Upper lobe of right lung (tissue), 1 donor: ENCODE results near the gene SMAD7. TPM values are rescaled to one million over a fixed set of nuclear protein-coding genes. Genes with fewer than 3 reads are reported as not detected.

Experiments used
- ATAC-seq: fragments of 200-7000 bp; cut with Tn5 transposase; one replicate; pipeline ENCODE4 v1.9.1; 2020; ENCODE audit warnings: mild to moderate bottlenecking, moderate library complexity
- DNase-seq: peaks from one replicate; pipeline ENCODE4 v3.0.0-alpha.2; 2020
- H3K27ac ChIP-seq: fragments of 200-600 bp; one replicate; pipeline ENCODE4 v1.8.0; 2022
- H3K27me3 ChIP-seq: fragments of 200-600 bp; one replicate; pipeline ENCODE4 v1.8.0; 2022; ENCODE audit warnings: mild to moderate bottlenecking
- H3K36me3 ChIP-seq: fragments of 200-600 bp; one replicate; pipeline ENCODE4 v1.8.0; 2022
- H3K4me1 ChIP-seq: fragments of 200-600 bp; one replicate; pipeline ENCODE4 v1.8.0; 2022
- H3K4me3 ChIP-seq: fragments of 200-600 bp; one replicate; pipeline ENCODE4 v1.8.0; 2022; ENCODE audit warnings: mild to moderate bottlenecking
- H3K9me3 ChIP-seq: fragments of 200-600 bp; one replicate; pipeline ENCODE4 v1.8.0; 2022
- intact Hi-C: fragments of 100-400 bp; cut with DNase I; formaldehyde crosslinking; loops from one replicate; pipeline ENCODE4 v1.11.0; 2022
- total RNA-seq: library from RNA; stranded (reverse); fragmentation: NEBNext Ultra II Directional; extraction: Animal tissue kit (Norgen Biotek cat#: 25700); gene quantifications from one replicate; pipeline ENCODE4 v1.2.1, GENCODE V29; 2021
- TF ChIP-seq, protein P1 (sequence below): fragments of 200-600 bp; IDR thresholded peaks from one replicate; pipeline ENCODE4 v1.8.0; 2022; ENCODE audit warnings: antibody characterized with exemption
- donor health status: DM: no; HTN: yes; CAD: no; lungs with severe emphysema.

Gene SMAD7
- total RNA-seq, 1 donor from 2014 or later: 68.9 TPM

GRCh38 chr18:48988508-48989303 lies 37.9 kb upstream of the SMAD7 start:
- no peaks in the 10 kb centered on the region for H3K36me3 ChIP-seq
- intact Hi-C loops: no loop called here
- H3K27me3 ChIP-seq: no peaks in the 10 kb centered on the region
- peaks cover 7% of the 10 kb centered on the region for H3K4me1 ChIP-seq
- TF ChIP-seq, protein P1, sequence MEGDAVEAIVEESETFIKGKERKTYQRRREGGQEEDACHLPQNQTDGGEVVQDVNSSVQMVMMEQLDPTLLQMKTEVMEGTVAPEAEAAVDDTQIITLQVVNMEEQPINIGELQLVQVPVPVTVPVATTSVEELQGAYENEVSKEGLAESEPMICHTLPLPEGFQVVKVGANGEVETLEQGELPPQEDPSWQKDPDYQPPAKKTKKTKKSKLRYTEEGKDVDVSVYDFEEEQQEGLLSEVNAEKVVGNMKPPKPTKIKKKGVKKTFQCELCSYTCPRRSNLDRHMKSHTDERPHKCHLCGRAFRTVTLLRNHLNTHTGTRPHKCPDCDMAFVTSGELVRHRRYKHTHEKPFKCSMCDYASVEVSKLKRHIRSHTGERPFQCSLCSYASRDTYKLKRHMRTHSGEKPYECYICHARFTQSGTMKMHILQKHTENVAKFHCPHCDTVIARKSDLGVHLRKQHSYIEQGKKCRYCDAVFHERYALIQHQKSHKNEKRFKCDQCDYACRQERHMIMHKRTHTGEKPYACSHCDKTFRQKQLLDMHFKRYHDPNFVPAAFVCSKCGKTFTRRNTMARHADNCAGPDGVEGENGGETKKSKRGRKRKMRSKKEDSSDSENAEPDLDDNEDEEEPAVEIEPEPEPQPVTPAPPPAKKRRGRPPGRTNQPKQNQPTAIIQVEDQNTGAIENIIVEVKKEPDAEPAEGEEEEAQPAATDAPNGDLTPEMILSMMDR: no peak
- no peaks in the 10 kb centered on the region for H3K9me3 ChIP-seq
- H3K27ac ChIP-seq: no peak overlapping the region
- H3K4me3 ChIP-seq: no peak overlapping the region
- no peak for ATAC-seq
- no peak for DNase-seq

DNA sequence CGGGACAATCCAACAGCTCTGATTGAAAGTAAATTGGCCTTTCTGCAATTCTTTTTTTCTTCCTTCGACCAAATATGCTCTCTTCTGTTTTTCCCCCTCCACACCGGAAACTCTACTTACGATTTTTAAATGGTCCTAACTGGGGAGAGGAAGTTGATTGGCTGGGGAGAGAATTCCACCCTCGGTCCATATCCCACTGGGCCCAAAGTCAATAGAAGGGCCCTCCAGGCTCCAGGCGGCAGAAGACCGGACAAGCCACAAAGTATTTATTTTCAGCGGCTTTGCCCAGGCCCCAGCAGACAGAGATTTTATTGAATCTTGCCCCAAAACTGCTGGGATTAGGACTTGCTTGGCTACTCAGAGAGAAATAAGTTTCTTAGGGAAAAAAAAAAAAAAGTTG lies 37.1 kb upstream of the SMAD7 start:
- H3K27me3 ChIP-seq: no peaks in the 10 kb centered on the region
- no peaks in the 10 kb centered on the region for H3K36me3 ChIP-seq
- H3K9me3 ChIP-seq: no peaks in the 10 kb centered on the region
- no peak for DNase-seq
- H3K4me1 ChIP-seq: peaks cover 5% of the 10 kb centered on the region
- intact Hi-C loops: no loop called here
- no peak overlapping the region for H3K27ac ChIP-seq
- H3K4me3 ChIP-seq: no peak overlapping the region
- ATAC-seq: no peak
- TF ChIP-seq, protein P1: no peak

GRCh38 chr18:48986851-48987761 lies 36.3 kb upstream of the SMAD7 start:
- intact Hi-C loops: no loop called here

DNA sequence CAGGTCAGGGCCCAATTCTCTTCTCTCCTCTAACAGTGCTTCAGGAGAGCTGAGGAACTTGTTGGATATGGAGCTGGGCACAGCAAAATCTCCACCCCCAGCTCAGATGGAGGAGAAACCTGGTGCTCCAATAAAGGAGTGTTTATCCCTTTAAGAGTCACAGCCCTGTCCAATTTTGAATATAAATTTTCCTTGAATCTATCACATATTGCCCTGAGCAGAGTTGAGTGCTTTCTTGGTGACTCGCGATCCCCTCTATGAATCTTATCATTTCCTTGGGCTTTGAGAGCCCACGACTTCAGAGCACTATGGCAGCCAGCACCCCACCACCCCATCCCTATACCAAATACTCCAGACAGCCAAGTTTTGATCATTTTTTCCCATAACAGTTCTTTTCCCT lies 34.4 kb upstream of the SMAD7 start:
- Histone ChIP-seq H3K9me3 (no peaks in the 10 kb centered on the region), H3K36me3 (no peaks in the 10 kb centered on the region), H3K4me1 (peaks cover 4% of the 10 kb centered on the region), H3K27ac (no peak overlapping the region), H3K27me3 (no peaks in the 10 kb centered on the region), H3K4me3 (no peak overlapping the region)
- TF ChIP-seq, protein P1: no peak
- intact Hi-C loops: no loop called here
- DNase-seq (no peak), ATAC-seq (no peak)

More at GRCh38 chr18:48986851-48987761, 36.3 kb upstream of the SMAD7 start:
- TF ChIP-seq, protein P1: no peak
- no peaks in the 10 kb centered on the region for H3K27me3 ChIP-seq
- H3K36me3 ChIP-seq: no peaks in the 10 kb centered on the region
- DNase-seq: no peak
- H3K27ac ChIP-seq: no peak overlapping the region
- no peak for ATAC-seq
- H3K4me3 ChIP-seq: no peak overlapping the region
- no peaks in the 10 kb centered on the region for H3K9me3 ChIP-seq
- H3K4me1 ChIP-seq: no peaks in the 10 kb centered on the region

- ATAC-seq: no peak
- peaks cover 7% of the 10 kb centered on the region for H3K4me1 ChIP-seq
- H3K36me3 ChIP-seq: no peaks in the 10 kb centered on the region
- intact Hi-C loops: no loop called here
- H3K9me3 ChIP-seq: no peaks in the 10 kb centered on the region
- H3K27me3 ChIP-seq: no peaks in the 10 kb centered on the region
- TF ChIP-seq, protein P1: no peak
- DNase-seq: no peak
- no peak overlapping the region for H3K27ac ChIP-seq
- no peak overlapping the region for H3K4me3 ChIP-seq
Measured at GRCh38 chr18:48983793-48984437, 33.1 kb upstream of the SMAD7 start.
